Activated CD4-positive, alpha-beta T cell treated with anti-CD3 and anti-CD28 coated beads, Interleukin-2, Interleukin-4, amounts not matched to agents 100 ng/mL and 50 ng/mL, durations not matched to agents 16 hours and 8 hours (primary cell): ENCODE data around the gene ACOT2.

Source experiments
- DNase-seq: peaks from one replicate; pipeline ENCODE4 v3.0.0-alpha.2; 2020; ENCODE audit warnings: low spot score

Gene ACOT2

DNA sequence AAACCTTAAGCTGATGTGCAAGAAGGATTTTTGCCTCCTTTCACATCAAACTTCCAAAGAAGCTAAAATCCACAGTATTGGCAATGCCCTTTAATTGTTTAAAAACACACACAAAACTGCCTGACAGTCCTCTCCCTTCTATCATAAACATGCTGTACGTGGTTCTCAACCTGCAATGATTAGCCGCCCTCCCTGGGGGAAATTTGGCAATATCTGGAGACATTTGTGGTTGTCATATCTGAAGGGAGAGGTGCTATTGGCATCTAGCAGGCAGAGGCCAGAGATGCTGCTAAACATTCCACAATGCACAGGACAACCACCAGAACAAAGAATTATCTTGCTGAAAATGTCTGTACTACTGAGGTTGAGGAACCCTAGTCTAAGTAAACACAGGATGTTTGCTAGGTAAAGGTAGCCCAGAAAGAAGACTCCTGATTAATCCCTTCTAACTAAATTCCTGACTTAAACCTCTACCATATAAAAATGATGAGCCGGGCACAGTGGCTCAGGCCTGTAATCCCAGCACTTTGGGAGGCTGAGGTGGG is 44.5 kb downstream of the ACOT2 start:
- no peak for DNase-seq

DNA sequence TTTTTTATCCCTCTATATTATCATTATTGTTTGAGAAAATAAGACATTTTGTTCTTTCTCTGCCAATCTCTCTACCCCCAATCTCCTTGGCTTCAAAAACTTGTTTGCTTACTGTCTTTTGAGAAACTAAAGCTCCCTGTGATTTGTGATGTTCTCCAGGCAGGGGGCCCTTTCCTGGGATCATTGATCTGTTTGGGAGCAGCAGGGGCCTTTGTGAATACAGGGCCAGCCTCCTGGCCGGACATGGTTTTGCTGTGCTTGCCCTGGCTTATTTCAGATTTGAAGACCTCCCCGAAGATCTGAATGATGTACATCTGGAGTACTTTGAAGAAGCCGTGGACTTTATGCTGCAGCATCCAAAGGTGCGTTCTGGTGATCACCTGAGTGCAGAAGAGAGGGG is 47.8 kb downstream of the ACOT2 start:
- DNase-seq: no peak

- DNase-seq: no peak
Observed at GRCh38 chr14:73619524-73619923, 50.5 kb downstream of the ACOT2 start.

GRCh38 chr14:73620268-73620667 is 51.3 kb downstream of the ACOT2 start:
- no peak for DNase-seq

DNA sequence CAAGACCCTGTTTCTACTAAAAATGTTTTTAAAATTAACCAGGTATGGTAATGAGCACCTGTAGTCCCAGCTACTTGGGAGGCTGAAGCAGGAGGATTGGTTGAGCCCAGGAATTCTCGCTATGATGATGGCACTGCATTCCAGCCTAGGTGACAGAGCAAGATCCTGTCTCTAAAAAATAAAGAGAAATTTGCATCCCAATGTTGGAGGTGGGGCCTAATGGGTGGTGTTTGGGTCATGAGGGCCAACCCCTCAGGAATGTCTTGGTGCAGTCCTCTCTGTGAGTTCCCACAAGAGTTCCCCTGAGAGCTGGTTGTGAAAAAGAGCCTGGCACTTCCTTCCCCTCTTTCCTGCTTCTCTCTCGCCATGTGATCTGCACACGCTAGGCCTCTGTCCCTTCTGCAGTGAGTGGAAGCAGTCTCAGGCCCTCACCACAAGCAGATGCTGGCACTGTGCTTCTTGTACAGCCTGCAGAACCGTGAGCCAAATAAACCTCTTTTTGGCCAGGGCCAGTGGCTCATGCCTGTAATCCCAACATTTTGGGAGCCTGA is 54.6 kb downstream of the ACOT2 start:
- DNase-seq: no peak
